Upper lobe of left lung (tissue), 6 donors: ENCODE results near the gene POLR3H. TPM values are rescaled to one million over a fixed set of nuclear protein-coding genes. Genes with fewer than 3 reads are reported as not detected.

Source experiments
- ATAC-seq, 2 donors: fragments of 200-7000 bp; cut with Tn5 transposase; one replicate each; pipeline ENCODE4 v1.9.1; 2022; ENCODE audit warnings: mild to moderate bottlenecking in 2 of 2, moderate library complexity in 2 of 2; ENCODE audit not compliant: low FRiP score in 2 of 2
- DNase-seq, 2 donors: peaks; one replicate each; pipeline ENCODE4 v3.0.0-alpha.2; 2019 to 2020
- H3K27ac ChIP-seq, 4 donors: fragments of 200-600 bp; sonication (generic); one replicate each; pipeline ENCODE4 v1.5.1; 2016 to 2019
- H3K27me3 ChIP-seq, 4 donors: fragments of 200-600 bp; sonication (generic); one replicate each; pipeline ENCODE4 v1.5.1; 2017 to 2019
- H3K36me3 ChIP-seq, 4 donors: fragments of 200-600 bp; sonication (generic); one replicate each; pipeline ENCODE4 v1.5.1; 2016 to 2019
- H3K4me1 ChIP-seq, 4 donors: fragments of 200-600 bp; sonication (generic); one replicate each; pipeline ENCODE4 v1.5.1; 2018 to 2019
- H3K4me3 ChIP-seq, 4 donors: fragments of 200-600 bp; sonication (generic); one replicate each; pipeline ENCODE4 v1.5.1; 2017 to 2019; ENCODE audit warnings: mild to moderate bottlenecking in 2 of 4, moderate library complexity in 1 of 4
- H3K9me3 ChIP-seq, 4 donors: fragments of 200-600 bp; sonication (generic); one replicate each; pipeline ENCODE4 v1.5.1; 2018 to 2019
- CTCF ChIP-seq, 6 experiments: fragments of 450-650 bp in 4 of 6; fragments of 200-600 bp in 2 of 6; sonication (generic) in 2 of 6; IDR thresholded peaks; one replicate each; pipeline ENCODE4 v1.5.1; 2016 to 2019; ENCODE audit warnings: antibody characterized with exemption in 6 of 6
- EP300 ChIP-seq, 4 donors: sonication (generic); formaldehyde crosslinking; IDR thresholded peaks; one replicate each; pipeline ENCODE4 v1.5.1; 2017; ENCODE audit warnings: antibody characterized with exemption in 4 of 4, control low read depth in 2 of 4
- POLR2A ChIP-seq, 4 donors: fragments of 450-650 bp; IDR thresholded peaks; one replicate each; pipeline ENCODE4 v1.5.1; 2016 to 2017; ENCODE audit warnings: antibody characterized with exemption in 4 of 4, mild to moderate bottlenecking in 2 of 4
- POLR2AphosphoS5 ChIP-seq, 2 donors: sonication (generic); formaldehyde crosslinking; IDR thresholded peaks; one replicate each; pipeline ENCODE4 v1.5.1; 2017; ENCODE audit warnings: antibody characterized with exemption in 2 of 2
- WGBS, 2 donors: methylation state at CpG; one replicate each; pipeline ENCODE4 v1.1.5; 2017 to 2018; 5-methylcytosine and 5-hydroxymethylcytosine counted together
- total RNA-seq, 6 donors: library from RNA; depleted of rRNA in 4 of 6; stranded (reverse); fragments of >200 nt in 4 of 6; gene quantifications; one replicate each; pipeline versions ENCODE4 v1.1.0 to v1.2.1, GENCODE V29; 2016 to 2021
- donor health status: DM: no; HTN: no; CAD: no; lungs with moderate emphysema.
- donor health status: DM: no; HTN: yes; CAD: no; lungs with severe emphysema.

Gene POLR3H
- total RNA-seq, 6 donors from 2014 or later: 35.6 to 73.5 (median 53.0) TPM

DNA sequence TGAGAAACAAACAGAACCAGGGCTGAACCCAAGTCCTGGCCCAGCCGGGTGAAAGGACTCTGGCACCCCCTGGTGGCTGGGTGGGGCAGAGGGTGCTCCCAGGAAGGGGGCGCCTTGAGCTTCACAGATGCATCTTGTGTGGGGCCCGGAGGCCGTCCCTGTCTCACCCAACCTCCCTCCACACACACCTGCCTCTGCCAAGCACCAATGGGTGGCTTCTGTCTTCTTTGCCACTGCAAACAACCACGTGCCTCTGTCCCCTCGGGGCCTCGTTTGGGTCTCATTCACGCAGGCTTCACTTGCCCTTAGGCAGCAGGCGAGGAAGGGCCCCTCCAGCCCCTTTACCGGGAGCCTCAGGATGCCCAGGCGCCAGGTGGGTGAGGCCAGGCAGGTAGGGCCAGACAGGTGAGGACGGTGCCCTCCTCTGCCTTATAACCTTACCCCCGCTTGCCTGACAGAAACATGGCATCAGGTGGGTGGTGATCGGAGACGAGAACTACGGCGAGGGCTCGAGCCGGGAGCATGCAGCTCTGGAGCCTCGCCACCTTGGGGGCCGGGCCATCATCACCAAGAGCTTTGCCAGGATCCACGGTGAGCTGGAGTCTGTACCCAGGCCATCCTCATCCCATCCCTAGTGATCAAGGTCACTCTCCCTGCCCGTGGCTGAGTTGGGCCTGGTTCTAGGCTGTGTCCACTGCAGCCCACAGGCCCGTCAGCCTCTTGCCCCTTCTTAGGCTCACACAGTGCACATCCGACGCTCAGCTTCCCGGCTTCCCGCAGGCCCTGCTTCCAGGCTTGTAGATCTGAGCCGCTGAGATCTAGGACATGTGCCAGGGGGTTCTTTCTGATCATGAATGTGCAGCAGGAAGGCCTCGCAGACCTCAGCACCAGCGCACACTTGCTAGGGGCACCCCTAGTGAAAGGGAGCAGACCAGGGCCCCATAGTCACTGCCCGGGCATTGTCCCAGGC is 17.2 kb downstream of the POLR3H start:
- Histone ChIP-seq H3K36me3 (peaks cover 26 to 87% (median 71%) of the 10 kb centered on the region in 4 donors), H3K27me3 (no peaks in the 10 kb centered on the region), H3K9me3 (no peaks in the 10 kb centered on the region), H3K27ac (peak overlapping the region in 3 of 4 donors; percentile 40 to 83 (median 82)), H3K4me3 (no peak overlapping the region), H3K4me1 (peaks cover 10 to 33% (median 27%) of the 10 kb centered on the region in 4 donors)
- peak; percentile 44 to 55 for ATAC-seq
- no peak for TF ChIP-seq EP300 (IDR thresholded peaks at IDR 0.05)
- TF ChIP-seq CTCF (IDR thresholded peaks at IDR 0.05): peak; percentile 62 to 85 (median 74)
- DNase-seq: peak in 1 of 2 donors; percentile 84
- WGBS, 2 donors: 81 to 85% methylated on average over 16 to 32 of the region's 32 CpGs

- Histone ChIP-seq H3K9me3 (no peaks in the 10 kb centered on the region), H3K27me3 (no peaks in the 10 kb centered on the region), H3K36me3 (peaks cover 24 to 79% (median 64%) of the 10 kb centered on the region in 4 donors), H3K27ac (peak overlapping the region; percentile 32 to 83 (median 61)), H3K4me3 (no peak overlapping the region), H3K4me1 (peaks cover 10 to 33% (median 27%) of the 10 kb centered on the region in 4 donors)
- ATAC-seq (no peak), DNase-seq (no peak)
- 76 to 82% methylated on average over 12 of the region's 12 CpGs for WGBS, 2 donors
- TF ChIP-seq POLR2A (IDR thresholded peaks at IDR 0.05) (no peak), CTCF (IDR thresholded peaks at IDR 0.05) (no peak), POLR2AphosphoS5 (IDR thresholded peaks at IDR 0.05) (no peak), EP300 (IDR thresholded peaks at IDR 0.05) (no peak)
Observed at GRCh38 chr22:41526226-41526829, 17.9 kb downstream of the POLR3H start.

- Histone ChIP-seq H3K9me3 (no peaks in the 10 kb centered on the region), H3K36me3 (peaks cover 17 to 73% (median 57%) of the 10 kb centered on the region in 4 donors), H3K27ac (peak overlapping the region; percentile 64 to 83 (median 80)), H3K27me3 (no peaks in the 10 kb centered on the region), H3K4me1 (peaks cover 10 to 33% (median 27%) of the 10 kb centered on the region in 4 donors), H3K4me3 (no peak overlapping the region)
- WGBS, 2 donors: 70 to 90% methylated on average over 3 to 13 of the region's 13 CpGs
- ATAC-seq (no peak), DNase-seq (peak in 1 of 2 donors; percentile 48)
- no peak for TF ChIP-seq CTCF (IDR thresholded peaks at IDR 0.05)
- TF ChIP-seq EP300 (IDR thresholded peaks at IDR 0.05): no peak
- no peak for TF ChIP-seq POLR2AphosphoS5 (IDR thresholded peaks at IDR 0.05)
- TF ChIP-seq POLR2A (IDR thresholded peaks at IDR 0.05): no peak
Observed at GRCh38 chr22:41525450-41526225, 18.6 kb downstream of the POLR3H start.

GRCh38 chr22:41524809-41525449 is 19.3 kb downstream of the POLR3H start:
- Histone ChIP-seq H3K27ac (peak overlapping the region; percentile 64 to 83 (median 80)), H3K36me3 (peaks cover 11 to 69% (median 54%) of the 10 kb centered on the region in 4 donors), H3K9me3 (no peaks in the 10 kb centered on the region), H3K4me3 (no peak overlapping the region), H3K4me1 (peaks cover 10 to 33% (median 27%) of the 10 kb centered on the region in 4 donors), H3K27me3 (no peaks in the 10 kb centered on the region)
- WGBS, 2 donors: 65 to 74% methylated on average over 6 to 17 of the region's 17 CpGs
- TF ChIP-seq POLR2AphosphoS5 (IDR thresholded peaks at IDR 0.05) (no peak), CTCF (IDR thresholded peaks at IDR 0.05) (no peak), EP300 (IDR thresholded peaks at IDR 0.05) (no peak), POLR2A (IDR thresholded peaks at IDR 0.05) (no peak)
- no peak for ATAC-seq
- DNase-seq: peak in 1 of 2 donors; percentile 66
